ENCODE results near the gene AGAP2.
"Not testable (repeated sequence)": the region's sequence is repeated elsewhere in the genome, so short reads cannot be mapped to it uniquely, and the experiment has no call there.

AGAP2 gene

GRCh38 chr12:57738661-57739237 is at the start of gene AGAP2:
TSS of gene AGAP2 (minus strand) at chr12:57738742. CDS start at chr12:57738246, 496 bp downstream.
- DNase-seq (ENCODE audit: low spot score) = peak; percentile 91

- DNase-seq (ENCODE audit: low spot score) = no peak
Observed at GRCh38 chr12:57783861-57784260, 45.3 kb upstream of the AGAP2 start.

GRCh38 chr12:57783466-57783801 is 44.9 kb upstream of the AGAP2 start:
- DNase-seq (ENCODE audit: low spot score) = no peak

GRCh38 chr12:57782608-57783465 is 44.3 kb upstream of the AGAP2 start, which contains the start of gene TSFM:
TSS of gene TSFM (plus strand) at chr12:57782787. CDS start at chr12:57782802, 15 bp downstream.
- DNase-seq (ENCODE audit: low spot score) = peak; percentile 94

- DNase-seq (ENCODE audit: low spot score) = no peak
Observed at GRCh38 chr12:57782243-57782607, 43.7 kb upstream of the AGAP2 start.

GRCh38 chr12:57781801-57782200 is 43.3 kb upstream of the AGAP2 start:
- no peak for DNase-seq (ENCODE audit: low spot score)

GRCh38 chr12:57781244-57781643 is 42.7 kb upstream of the AGAP2 start:
- DNase-seq (ENCODE audit: low spot score) = no peak

GRCh38 chr12:57780284-57780897 is 41.8 kb upstream of the AGAP2 start:
- no peak for DNase-seq (ENCODE audit: low spot score)

GRCh38 chr12:57779736-57780135 is 41.2 kb upstream of the AGAP2 start:
- no peak for DNase-seq (ENCODE audit: low spot score)

GRCh38 chr12:57777911-57778310 is 39.4 kb upstream of the AGAP2 start:
- DNase-seq (ENCODE audit: low spot score) = no peak

GRCh38 chr12:57777367-57777766 is 38.8 kb upstream of the AGAP2 start:
- no peak for DNase-seq (ENCODE audit: low spot score)

- DNase-seq (ENCODE audit: low spot score) = no peak
Observed at GRCh38 chr12:57776247-57776587, 37.7 kb upstream of the AGAP2 start.

- no peak for DNase-seq (ENCODE audit: low spot score)
Observed at GRCh38 chr12:57775563-57776246, 37.2 kb upstream of the AGAP2 start.

GRCh38 chr12:57775044-57775443 is 36.5 kb upstream of the AGAP2 start:
- DNase-seq (ENCODE audit: low spot score) = no peak

- not testable (repeated sequence) for DNase-seq (ENCODE audit: low spot score)
Observed at GRCh38 chr12:57774634-57775033, 36.1 kb upstream of the AGAP2 start.

GRCh38 chr12:57772429-57773322 is 34.1 kb upstream of the AGAP2 start, which contains the start of gene EEF1AKMT3:
TSS of gene EEF1AKMT3 (plus strand) at chr12:57772614. CDS start at chr12:57772725, 111 bp downstream.
- DNase-seq (ENCODE audit: low spot score) = no peak

GRCh38 chr12:57771873-57772428 is 33.4 kb upstream of the AGAP2 start, which contains the start of gene METTL1:
TSS of gene METTL1 (minus strand) at chr12:57772105. CDS start at chr12:57772083, 22 bp downstream.
- DNase-seq (ENCODE audit: low spot score) = peak; percentile 98

GRCh38 chr12:57771236-57771872 is 32.8 kb upstream of the AGAP2 start:
- DNase-seq (ENCODE audit: low spot score) = peak; percentile 89

- DNase-seq (ENCODE audit: low spot score) = no peak
Observed at GRCh38 chr12:57770734-57771133, 32.2 kb upstream of the AGAP2 start.

- DNase-seq (ENCODE audit: low spot score) = no peak
Observed at GRCh38 chr12:57769594-57769993, 31.1 kb upstream of the AGAP2 start.

- no peak for DNase-seq (ENCODE audit: low spot score)
Observed at GRCh38 chr12:57767876-57768275, 29.3 kb upstream of the AGAP2 start.
